Lung (tissue), 12 donors: Measurements from ENCODE around the gene SLC16A10. TPM values are rescaled to one million over a fixed set of nuclear protein-coding genes. Genes with fewer than 3 reads are reported as not detected.
A peak's percentile ranks its signal among the peaks of the same experiment; 100 is the strongest.

ENCODE experiments used
- ATAC-seq: fragments of 200-7000 bp; cut with Tn5 transposase; one replicate; pipeline ENCODE4 v1.9.1; 2020; ENCODE audit warnings: moderate number of reproducible peaks; ENCODE audit not compliant: insufficient read depth, low FRiP score
- DNase-seq, 3 donors: peaks; one replicate each; pipeline ENCODE4 v3.0.0-alpha.2; 2013 to 2017
- H3K27ac ChIP-seq, 2 donors: one replicate each; pipeline ENCODE4 v1.5.1; 2013; ENCODE audit warnings: mild to moderate bottlenecking in 2 of 2, moderate library complexity in 2 of 2, control low read depth in 1 of 2, inconsistent platforms in 1 of 2, low read depth in 1 of 2, low read length in 1 of 2
- H3K27me3 ChIP-seq, 3 donors: one replicate each; pipeline ENCODE4 v1.5.1; 2013; ENCODE audit warnings: low read length in 2 of 3; ENCODE audit not compliant: control insufficient read depth in 3 of 3, insufficient read depth in 3 of 3
- H3K36me3 ChIP-seq, 4 donors: one replicate each; pipeline ENCODE4 v1.5.1; 2013; ENCODE audit warnings: low read length in 4 of 4, mild to moderate bottlenecking in 1 of 4, moderate library complexity in 1 of 4; ENCODE audit not compliant: control insufficient read depth in 4 of 4, insufficient read depth in 4 of 4
- H3K4me1 ChIP-seq, 5 donors: one replicate each; pipeline ENCODE4 v1.5.1; 2013; ENCODE audit warnings: low read length in 5 of 5, mild to moderate bottlenecking in 2 of 5, moderate library complexity in 1 of 5; ENCODE audit not compliant: control insufficient read depth in 5 of 5, insufficient read depth in 5 of 5
- H3K4me3 ChIP-seq: one replicate; pipeline ENCODE4 v1.5.1; 2013; ENCODE audit warnings: mild to moderate bottlenecking, control low read depth, moderate library complexity
- H3K9ac ChIP-seq, 2 donors: one replicate each; pipeline ENCODE4 v1.5.1; 2013; ENCODE audit warnings: low read length in 2 of 2, control low read depth in 1 of 2; ENCODE audit not compliant: insufficient read depth in 1 of 2
- H3K9me3 ChIP-seq, 4 donors: one replicate each; pipeline ENCODE4 v1.5.1; 2013; ENCODE audit warnings: low read length in 3 of 4, mild to moderate bottlenecking in 1 of 4, moderate library complexity in 1 of 4; ENCODE audit not compliant: control insufficient read depth in 4 of 4, insufficient read depth in 3 of 4
- WGBS, 2 donors: extraction: QIAGEN DNeasy Blood & Tissue Kit; methylation state at CpG; one replicate each; pipeline ENCODE4 v1.1.7; 2013; 5-methylcytosine and 5-hydroxymethylcytosine counted together
- polyA plus RNA-seq, 2 donors: library from polyadenylated mRNA; stranded (reverse); fragments of 200-250 nt; gene quantifications; one replicate each; pipeline ENCODE4 v1.2.1, GENCODE V29; 2013
- total RNA-seq, 2 donors: library from RNA; depleted of rRNA in 1 of 2; stranded (reverse); fragments of >200 nt in 1 of 2; gene quantifications; one replicate each; pipeline ENCODE4 v1.2.1, GENCODE V29; 2014 to 2021
- TF ChIP-seq, protein P1 (sequence below): IDR thresholded peaks from 2 replicates; pipeline ENCODE4 v1.5.1; 2012; ENCODE audit warnings: mild to moderate bottlenecking; ENCODE audit errors: control extremely low read depth, extremely low read depth
- donor health status: control.
- donor health status: control.
- donor health status: Bipolar disorder and iron deficiency.
- donor health status: healthy.
- donor health status: DM: yes; HTN: yes; CAD: no.

SLC16A10 gene
- total and polyA plus RNA-seq, 4 donors = 2.0 to 10.5 (median 9.6) TPM

DNA sequence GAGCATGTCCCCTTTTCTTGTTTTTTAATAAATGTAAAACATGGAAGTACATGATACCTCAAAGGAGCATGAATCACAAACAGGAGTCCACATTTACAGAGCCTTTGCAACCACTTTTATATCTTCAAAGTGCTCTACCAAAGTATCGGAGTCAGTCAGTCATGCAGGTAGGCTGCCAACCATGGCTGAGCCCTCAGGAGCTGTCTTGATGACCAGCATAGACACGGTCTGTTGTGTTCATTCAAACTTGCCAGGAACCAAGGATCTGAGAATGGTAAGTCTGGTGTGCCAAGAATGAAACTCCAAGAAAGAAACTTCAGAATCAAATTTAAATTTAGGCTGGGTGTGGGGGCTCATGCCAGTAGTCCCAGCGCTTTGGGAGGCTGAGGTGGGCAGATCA is 111.5 kb downstream of the SLC16A10 start:
- TF ChIP-seq, protein P1, sequence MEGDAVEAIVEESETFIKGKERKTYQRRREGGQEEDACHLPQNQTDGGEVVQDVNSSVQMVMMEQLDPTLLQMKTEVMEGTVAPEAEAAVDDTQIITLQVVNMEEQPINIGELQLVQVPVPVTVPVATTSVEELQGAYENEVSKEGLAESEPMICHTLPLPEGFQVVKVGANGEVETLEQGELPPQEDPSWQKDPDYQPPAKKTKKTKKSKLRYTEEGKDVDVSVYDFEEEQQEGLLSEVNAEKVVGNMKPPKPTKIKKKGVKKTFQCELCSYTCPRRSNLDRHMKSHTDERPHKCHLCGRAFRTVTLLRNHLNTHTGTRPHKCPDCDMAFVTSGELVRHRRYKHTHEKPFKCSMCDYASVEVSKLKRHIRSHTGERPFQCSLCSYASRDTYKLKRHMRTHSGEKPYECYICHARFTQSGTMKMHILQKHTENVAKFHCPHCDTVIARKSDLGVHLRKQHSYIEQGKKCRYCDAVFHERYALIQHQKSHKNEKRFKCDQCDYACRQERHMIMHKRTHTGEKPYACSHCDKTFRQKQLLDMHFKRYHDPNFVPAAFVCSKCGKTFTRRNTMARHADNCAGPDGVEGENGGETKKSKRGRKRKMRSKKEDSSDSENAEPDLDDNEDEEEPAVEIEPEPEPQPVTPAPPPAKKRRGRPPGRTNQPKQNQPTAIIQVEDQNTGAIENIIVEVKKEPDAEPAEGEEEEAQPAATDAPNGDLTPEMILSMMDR = no peak
- DNase-seq (no peak), ATAC-seq (no peak)
- Histone ChIP-seq H3K27me3 (no peaks in the 10 kb centered on the region), H3K4me1 (peaks cover 0 to 5% (median under 1%) of the 10 kb centered on the region in 5 donors), H3K4me3 (no peak overlapping the region), H3K36me3 (no peaks in the 10 kb centered on the region), H3K9me3 (no peaks in the 10 kb centered on the region), H3K9ac (no peak overlapping the region), H3K27ac (no peak overlapping the region)
- WGBS, 2 donors = 96 to 97% methylated on average over 3 of the region's 3 CpGs

DNA sequence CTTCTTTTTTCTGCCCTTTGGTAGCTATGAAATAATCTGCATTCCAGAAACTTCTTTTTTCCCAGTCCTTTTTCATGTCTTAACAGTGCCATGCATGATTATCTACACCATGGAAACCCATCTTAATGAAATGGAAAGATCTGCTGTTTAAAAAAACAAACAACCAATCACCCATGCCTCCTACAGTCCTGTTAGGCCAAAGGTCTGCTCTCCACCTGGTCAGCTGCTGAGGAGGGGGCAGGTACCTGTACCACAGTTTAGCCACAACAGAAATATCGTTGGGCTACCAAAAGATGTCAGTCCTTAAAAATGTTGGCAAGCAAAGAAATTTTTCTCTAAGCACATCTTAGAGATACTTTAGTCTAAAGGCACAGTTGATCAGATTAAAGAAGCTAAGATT is 112.6 kb downstream of the SLC16A10 start:
- Histone ChIP-seq H3K4me3 (no peak overlapping the region), H3K27me3 (no peaks in the 10 kb centered on the region), H3K9me3 (no peaks in the 10 kb centered on the region), H3K4me1 (peaks cover 0 to 5% (median 3%) of the 10 kb centered on the region in 5 donors), H3K36me3 (no peaks in the 10 kb centered on the region), H3K9ac (no peak overlapping the region), H3K27ac (no peak overlapping the region)
- TF ChIP-seq, protein P1 = no peak
- ATAC-seq (no peak), DNase-seq (no peak)
- WGBS, 2 donors = 41 to 73% methylated on average over 1 of the region's 1 CpG

DNA sequence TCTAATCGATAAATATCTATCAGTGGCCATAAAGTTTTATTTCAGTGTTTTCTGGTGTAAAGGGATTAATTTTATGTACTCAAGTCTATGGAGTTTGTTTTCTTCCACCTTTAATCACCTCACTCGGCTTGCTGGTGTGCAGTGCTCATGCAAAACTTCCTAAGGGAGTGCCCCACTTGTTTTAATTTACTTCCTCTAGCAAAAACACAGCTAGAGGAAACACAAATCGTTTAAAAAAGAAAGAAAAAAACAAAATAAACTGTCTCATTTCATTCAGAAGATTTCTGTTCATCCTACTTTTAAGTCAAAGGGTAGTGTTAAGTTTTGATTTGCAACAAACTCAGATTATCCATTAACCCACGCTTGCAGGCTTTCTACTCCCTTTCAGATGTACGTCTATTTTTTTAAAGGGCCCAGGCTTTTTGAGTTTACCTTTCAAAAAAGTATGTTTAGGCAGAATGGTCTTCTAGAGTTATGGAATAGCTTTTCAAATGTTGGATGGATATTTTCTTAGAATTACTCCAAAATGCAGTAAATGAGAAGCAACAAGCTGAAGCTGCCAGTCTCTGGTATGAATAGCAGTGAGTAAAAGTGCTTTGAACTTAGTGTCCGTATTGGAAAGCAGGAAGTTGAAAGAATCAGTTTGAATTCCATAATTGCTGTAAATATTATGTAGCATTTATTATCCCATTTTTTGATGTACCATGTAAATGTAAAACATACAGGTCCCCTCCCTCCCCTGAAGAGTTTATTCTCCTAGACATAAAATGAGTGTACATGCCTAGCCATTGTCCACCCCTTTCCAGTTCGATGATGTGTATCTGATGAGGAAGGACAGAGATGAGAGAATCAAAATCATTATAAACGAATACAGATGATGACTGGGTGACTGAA is 113.3 kb downstream of the SLC16A10 start:
- H3K4me3 ChIP-seq = no peak overlapping the region
- peak in 1 of 3 donors; percentile 8 for DNase-seq
- peak overlapping the region in 1 of 2 donors; percentile 6 for H3K27ac ChIP-seq
- no peak overlapping the region for H3K9ac ChIP-seq
- peaks cover 0 to 5% (median 3%) of the 10 kb centered on the region in 5 donors for H3K4me1 ChIP-seq
- WGBS, 2 donors = 57 to 63% methylated on average over 8 of the region's 8 CpGs
- H3K9me3 ChIP-seq = no peaks in the 10 kb centered on the region
- H3K36me3 ChIP-seq = no peaks in the 10 kb centered on the region
- no peak for ATAC-seq
- TF ChIP-seq, protein P1 = no peak
- no peaks in the 10 kb centered on the region for H3K27me3 ChIP-seq

DNA sequence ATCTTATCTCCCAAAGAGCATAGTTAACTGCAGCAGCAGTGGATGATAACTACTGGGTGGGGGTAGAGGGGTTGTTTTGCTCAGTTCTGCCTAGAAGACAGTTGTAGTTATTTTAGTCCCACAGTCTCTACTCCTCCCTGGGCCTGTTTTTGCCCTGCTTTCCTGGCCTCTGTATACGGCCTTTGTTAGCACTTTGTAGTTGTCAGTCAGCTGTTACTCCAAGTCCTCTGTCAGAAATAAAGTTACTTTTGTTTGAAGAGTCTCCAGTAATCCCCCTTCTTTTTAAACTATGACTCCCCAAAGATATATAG is 113.9 kb downstream of the SLC16A10 start:
- ATAC-seq (no peak), DNase-seq (no peak)
- no peaks in the 10 kb centered on the region for H3K36me3 ChIP-seq
- H3K27ac ChIP-seq = peak overlapping the region in 1 of 2 donors; percentile 6
- no peaks in the 10 kb centered on the region for H3K27me3 ChIP-seq
- no peak overlapping the region for H3K4me3 ChIP-seq
- no peaks in the 10 kb centered on the region for H3K9me3 ChIP-seq
- peaks cover 0 to 5% (median 3%) of the 10 kb centered on the region in 5 donors for H3K4me1 ChIP-seq
- no peak overlapping the region for H3K9ac ChIP-seq
- 54 to 75% methylated on average over 1 of the region's 1 CpG for WGBS, 2 donors
- TF ChIP-seq, protein P1 = no peak
